GM10266 (cell line): Measurements from ENCODE around the gene PTDSS2.

Experiments
- DNase-seq: peaks from one replicate; pipeline ENCODE4 v3.0.0; 2012; ENCODE audit errors: extremely low spot score
- CTCF ChIP-seq: IDR thresholded peaks from 2 replicates; pipeline ENCODE4 v1.5.1; 2012; ENCODE audit warnings: mild to moderate bottlenecking, low read depth; ENCODE audit not compliant: control insufficient read depth, insufficient read depth; ENCODE audit errors: missing control alignments

Gene PTDSS2

GRCh38 chr11:472816-473215 lies 22.7 kb downstream of the PTDSS2 start:
- no peak for DNase-seq
- no peak for TF ChIP-seq CTCF

- no peak for TF ChIP-seq CTCF
Measured at GRCh38 chr11:473415-473814, 23.3 kb downstream of the PTDSS2 start.

GRCh38 chr11:473962-474785 lies 24.1 kb downstream of the PTDSS2 start:
- no peak for DNase-seq
- TF ChIP-seq CTCF: no peak

More at GRCh38 chr11:473415-473814, 23.3 kb downstream of the PTDSS2 start:
- no peak for DNase-seq

- no peak for TF ChIP-seq CTCF
Measured at GRCh38 chr11:474914-475506, 24.9 kb downstream of the PTDSS2 start.

GRCh38 chr11:475941-476340 lies 25.9 kb downstream of the PTDSS2 start:
- TF ChIP-seq CTCF: no peak
- no peak for DNase-seq

More at GRCh38 chr11:474914-475506, 24.9 kb downstream of the PTDSS2 start:
- no peak for DNase-seq

GRCh38 chr11:476416-476815 lies 26.3 kb downstream of the PTDSS2 start:
- TF ChIP-seq CTCF: no peak
- DNase-seq: no peak
